Subcutaneous abdominal adipose tissue (tissue), 5 donors: ENCODE data around the gene NLGN1.

Source experiments
- H3K27ac ChIP-seq: one replicate; pipeline ENCODE4 v1.7.0; 2013; ENCODE audit warnings: low read depth, mild to moderate bottlenecking, inconsistent platforms, low read length, moderate library complexity
- H3K27me3 ChIP-seq, 5 donors: one replicate each; pipeline ENCODE4 v1.7.0; 2013; ENCODE audit warnings: low read length in 5 of 5, inconsistent platforms in 1 of 5; ENCODE audit not compliant: control insufficient read depth in 5 of 5, insufficient read depth in 4 of 5
- H3K36me3 ChIP-seq, 5 donors: one replicate each; pipeline ENCODE4 v1.7.0; 2013; ENCODE audit warnings: low read length in 5 of 5; ENCODE audit not compliant: control insufficient read depth in 5 of 5, insufficient read depth in 5 of 5
- H3K4me1 ChIP-seq, 5 donors: one replicate each; pipeline ENCODE4 v1.7.0; 2013; ENCODE audit warnings: low read length in 5 of 5, mild to moderate bottlenecking in 3 of 5, moderate library complexity in 1 of 5; ENCODE audit not compliant: control insufficient read depth in 5 of 5, insufficient read depth in 5 of 5
- H3K4me3 ChIP-seq, 5 donors: one replicate each; pipeline ENCODE4 v1.7.0; 2013; ENCODE audit warnings: low read length in 5 of 5, low read depth in 1 of 5
- H3K9ac ChIP-seq, 5 donors: one replicate each; pipeline ENCODE4 v1.7.0; 2013; ENCODE audit warnings: low read length in 5 of 5, mild to moderate bottlenecking in 4 of 5, moderate library complexity in 3 of 5
- H3K9me3 ChIP-seq, 5 donors: one replicate each; pipeline ENCODE4 v1.7.0; 2013; ENCODE audit warnings: low read length in 5 of 5; ENCODE audit not compliant: control insufficient read depth in 5 of 5
- donor health status: healthy.
- donor health status: healthy.
- donor health status: healthy.
- donor health status: healthy.
- donor health status: healthy.

Gene NLGN1

GRCh38 chr3:173742491-173742890 is 344.9 kb downstream of the NLGN1 start:
- Histone ChIP-seq H3K27me3 (no peaks in the 10 kb centered on the region), H3K9ac (no peak overlapping the region), H3K4me1 (peaks cover 0 to 23% (median 4%) of the 10 kb centered on the region in 5 donors), H3K27ac (no peak overlapping the region), H3K36me3 (no peaks in the 10 kb centered on the region), H3K4me3 (peak overlapping the region in 4 of 5 donors; percentile 34 to 51 (median 45)), H3K9me3 (peaks cover 0 to 2% (median 0%) of the 10 kb centered on the region in 5 donors)

GRCh38 chr3:173743111-173743510 is 345.6 kb downstream of the NLGN1 start:
- peaks cover 0 to 23% (median 4%) of the 10 kb centered on the region in 5 donors for H3K4me1 ChIP-seq
- peak overlapping the region in 1 of 5 donors; percentile 4 for H3K9ac ChIP-seq

GRCh38 chr3:173743516-173743915 is 346.0 kb downstream of the NLGN1 start:
- Histone ChIP-seq H3K27me3 (no peaks in the 10 kb centered on the region), H3K4me1 (peaks cover 0 to 23% (median 4%) of the 10 kb centered on the region in 5 donors), H3K9ac (no peak overlapping the region), H3K9me3 (peaks cover 0 to 2% (median 0%) of the 10 kb centered on the region in 5 donors), H3K4me3 (no peak overlapping the region), H3K36me3 (no peaks in the 10 kb centered on the region), H3K27ac (no peak overlapping the region)

More at GRCh38 chr3:173743111-173743510, 345.6 kb downstream of the NLGN1 start:
- Histone ChIP-seq H3K36me3 (no peaks in the 10 kb centered on the region), H3K9me3 (peaks cover 0 to 2% (median 0%) of the 10 kb centered on the region in 5 donors), H3K27ac (no peak overlapping the region), H3K4me3 (peak overlapping the region in 4 of 5 donors; percentile 34 to 51 (median 45)), H3K27me3 (no peaks in the 10 kb centered on the region)

- Histone ChIP-seq H3K27ac (no peak overlapping the region), H3K9me3 (peaks cover 0 to 2% (median 0%) of the 10 kb centered on the region in 5 donors), H3K9ac (no peak overlapping the region), H3K4me1 (peaks cover 0 to 23% (median 4%) of the 10 kb centered on the region in 5 donors), H3K4me3 (no peak overlapping the region), H3K27me3 (no peaks in the 10 kb centered on the region), H3K36me3 (no peaks in the 10 kb centered on the region)
Measured at GRCh38 chr3:173744479-173744878, 346.9 kb downstream of the NLGN1 start.

- H3K4me1 ChIP-seq, result peaks cover 0 to 23% (median 4%) of the 10 kb centered on the region in 5 donors
- H3K4me3 ChIP-seq, result no peak overlapping the region
- H3K27me3 ChIP-seq, result no peaks in the 10 kb centered on the region
- peaks cover 0 to 2% (median 0%) of the 10 kb centered on the region in 5 donors for H3K9me3 ChIP-seq
- no peak overlapping the region for H3K9ac ChIP-seq
- no peaks in the 10 kb centered on the region for H3K36me3 ChIP-seq
- H3K27ac ChIP-seq, result no peak overlapping the region
Measured at GRCh38 chr3:173744895-173745294, 347.4 kb downstream of the NLGN1 start.

- Histone ChIP-seq H3K9ac (no peak overlapping the region), H3K27me3 (no peaks in the 10 kb centered on the region), H3K4me1 (peaks cover 0 to 23% (median 4%) of the 10 kb centered on the region in 5 donors), H3K27ac (no peak overlapping the region), H3K4me3 (no peak overlapping the region), H3K9me3 (no peaks in the 10 kb centered on the region), H3K36me3 (no peaks in the 10 kb centered on the region)
Measured at GRCh38 chr3:173745952-173746682, 348.6 kb downstream of the NLGN1 start.

GRCh38 chr3:173747427-173747826 is 349.9 kb downstream of the NLGN1 start:
- H3K27ac ChIP-seq, result no peak overlapping the region
- no peaks in the 10 kb centered on the region for H3K36me3 ChIP-seq
- H3K4me3 ChIP-seq, result no peak overlapping the region
- peaks cover 0 to 14% (median 4%) of the 10 kb centered on the region in 5 donors for H3K4me1 ChIP-seq
- H3K27me3 ChIP-seq, result no peaks in the 10 kb centered on the region
- H3K9ac ChIP-seq, result no peak overlapping the region
- H3K9me3 ChIP-seq, result no peaks in the 10 kb centered on the region

GRCh38 chr3:173748105-173748504 is 350.6 kb downstream of the NLGN1 start:
- H3K27ac ChIP-seq, result no peak overlapping the region
- no peak overlapping the region for H3K4me3 ChIP-seq
- no peaks in the 10 kb centered on the region for H3K36me3 ChIP-seq
- no peaks in the 10 kb centered on the region for H3K27me3 ChIP-seq
- no peak overlapping the region for H3K9ac ChIP-seq
- H3K9me3 ChIP-seq, result no peaks in the 10 kb centered on the region
- H3K4me1 ChIP-seq, result peaks cover 0 to 7% (median under 1%) of the 10 kb centered on the region in 5 donors

DNA sequence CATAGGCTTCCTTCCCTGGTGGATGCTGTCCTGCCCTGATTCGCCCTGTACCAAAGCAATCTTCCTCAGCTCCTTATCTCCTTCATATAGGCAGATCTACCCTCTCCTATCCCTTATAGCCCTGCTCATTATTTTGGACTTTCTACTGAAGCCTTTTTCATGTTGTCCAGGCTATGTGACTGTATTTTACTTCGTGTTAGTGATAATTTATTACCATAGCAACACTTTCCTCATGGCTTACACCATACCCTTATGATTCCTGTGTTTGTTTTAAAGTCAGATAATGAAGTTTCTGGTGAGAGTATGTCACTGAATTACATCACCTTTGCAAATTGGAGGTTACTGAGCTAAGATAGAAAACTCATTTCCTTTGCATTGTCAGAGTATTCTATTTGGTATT is 352.6 kb downstream of the NLGN1 start:
- H3K9me3 ChIP-seq, result no peaks in the 10 kb centered on the region
- H3K27me3 ChIP-seq, result no peaks in the 10 kb centered on the region
- H3K36me3 ChIP-seq, result no peaks in the 10 kb centered on the region
- no peaks in the 10 kb centered on the region for H3K4me1 ChIP-seq
- no peak overlapping the region for H3K27ac ChIP-seq
- H3K9ac ChIP-seq, result no peak overlapping the region
- H3K4me3 ChIP-seq, result no peak overlapping the region

DNA sequence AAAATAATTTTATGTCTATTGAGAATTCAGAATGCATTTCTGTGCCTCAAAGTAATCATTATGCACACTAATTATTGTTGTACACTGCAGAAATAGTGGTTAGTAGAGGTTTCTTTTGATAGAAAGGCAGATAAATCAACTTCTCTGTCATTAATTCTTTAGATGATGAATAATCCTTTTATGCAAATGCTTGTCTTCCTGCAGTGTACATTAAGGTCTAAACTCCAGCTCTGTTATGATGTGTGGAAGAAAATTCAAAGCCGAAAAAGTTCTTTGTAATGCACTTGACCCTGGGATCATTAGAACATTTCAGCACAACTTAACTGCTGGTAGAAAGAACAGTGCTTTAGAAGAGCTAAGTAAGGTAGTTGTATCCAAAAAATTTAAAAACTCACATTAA is 353.0 kb downstream of the NLGN1 start:
- Histone ChIP-seq H3K9ac (no peak overlapping the region), H3K27me3 (no peaks in the 10 kb centered on the region), H3K9me3 (no peaks in the 10 kb centered on the region), H3K36me3 (no peaks in the 10 kb centered on the region), H3K4me3 (no peak overlapping the region), H3K4me1 (no peaks in the 10 kb centered on the region), H3K27ac (no peak overlapping the region)
